Epithelial cell of esophagus (primary cell): Measurements from ENCODE around the gene CST9L.
A peak's percentile ranks its signal among the peaks of the same experiment; 100 is the strongest.

Experiments
- DNase-seq: peaks from one replicate; pipeline ENCODE4 v3.0.0; 2010; ENCODE audit warnings: low read depth
- H3K4me3 ChIP-seq: 2 replicates; pipeline ENCODE4 v1.5.1; 2011; ENCODE audit warnings: mild to moderate bottlenecking, low read length, control low read depth
- TF ChIP-seq, protein P1 (sequence below): IDR thresholded peaks from 2 replicates; pipeline ENCODE4 v1.5.1; 2011; ENCODE audit warnings: low read depth, mild to moderate bottlenecking, low read length, control low read depth, inconsistent platforms; ENCODE audit not compliant: insufficient read depth; ENCODE audit errors: missing control alignments

The CST9L gene

DNA sequence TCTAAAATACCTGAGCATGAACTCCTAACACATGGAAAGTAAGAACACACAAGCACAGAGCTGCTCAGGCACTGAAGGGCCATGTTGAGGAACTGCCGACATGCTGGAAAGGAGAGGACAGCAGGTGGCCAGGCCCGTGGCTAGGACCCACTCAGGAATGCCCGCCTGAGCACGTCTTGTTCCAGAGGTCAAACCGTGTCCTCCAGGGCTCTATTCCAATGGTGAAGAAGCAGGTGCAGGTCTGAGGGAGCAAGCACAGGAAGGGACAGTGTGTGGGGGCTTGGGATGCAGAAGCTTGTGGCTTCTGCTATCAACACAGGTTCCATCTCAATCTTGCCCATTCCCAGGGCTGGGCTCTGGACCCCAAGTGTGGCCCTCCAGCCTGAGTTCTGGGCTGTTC is 20.7 kb downstream of the CST9L start:
- no peak for DNase-seq
- TF ChIP-seq, protein P1, sequence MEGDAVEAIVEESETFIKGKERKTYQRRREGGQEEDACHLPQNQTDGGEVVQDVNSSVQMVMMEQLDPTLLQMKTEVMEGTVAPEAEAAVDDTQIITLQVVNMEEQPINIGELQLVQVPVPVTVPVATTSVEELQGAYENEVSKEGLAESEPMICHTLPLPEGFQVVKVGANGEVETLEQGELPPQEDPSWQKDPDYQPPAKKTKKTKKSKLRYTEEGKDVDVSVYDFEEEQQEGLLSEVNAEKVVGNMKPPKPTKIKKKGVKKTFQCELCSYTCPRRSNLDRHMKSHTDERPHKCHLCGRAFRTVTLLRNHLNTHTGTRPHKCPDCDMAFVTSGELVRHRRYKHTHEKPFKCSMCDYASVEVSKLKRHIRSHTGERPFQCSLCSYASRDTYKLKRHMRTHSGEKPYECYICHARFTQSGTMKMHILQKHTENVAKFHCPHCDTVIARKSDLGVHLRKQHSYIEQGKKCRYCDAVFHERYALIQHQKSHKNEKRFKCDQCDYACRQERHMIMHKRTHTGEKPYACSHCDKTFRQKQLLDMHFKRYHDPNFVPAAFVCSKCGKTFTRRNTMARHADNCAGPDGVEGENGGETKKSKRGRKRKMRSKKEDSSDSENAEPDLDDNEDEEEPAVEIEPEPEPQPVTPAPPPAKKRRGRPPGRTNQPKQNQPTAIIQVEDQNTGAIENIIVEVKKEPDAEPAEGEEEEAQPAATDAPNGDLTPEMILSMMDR, result no peak
- no peak overlapping the region for H3K4me3 ChIP-seq

- DNase-seq, result peak; percentile 31
- H3K4me3 ChIP-seq, result no peak overlapping the region
- TF ChIP-seq, protein P1, result no peak
These were observed 21.7 kb downstream of the CST9L start for GRCh38 chr20:23546435-23547144.

GRCh38 chr20:23544133-23544532 is 24.2 kb downstream of the CST9L start:
- TF ChIP-seq, protein P1, result no peak
- no peak for DNase-seq
- no peak overlapping the region for H3K4me3 ChIP-seq

DNA sequence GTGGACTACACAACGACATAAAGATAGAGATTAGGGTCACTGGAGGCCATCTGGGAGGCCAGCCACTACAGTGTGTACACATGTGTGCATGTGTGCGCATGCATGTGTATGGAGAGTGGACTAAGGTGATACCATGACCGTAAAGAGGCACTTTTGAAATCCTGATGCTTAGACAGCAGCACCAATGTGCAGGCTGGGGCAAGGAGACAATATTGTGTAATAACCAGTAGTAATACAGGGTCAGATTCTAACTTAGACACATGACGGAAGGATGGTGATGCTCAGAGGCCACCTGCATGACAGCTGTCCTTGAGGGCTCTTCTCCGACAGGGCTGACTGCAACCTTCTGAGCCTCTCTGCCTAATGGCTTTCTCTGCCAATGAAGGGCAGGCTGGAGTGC is 25.5 kb downstream of the CST9L start:
- TF ChIP-seq, protein P1, result no peak
- DNase-seq, result no peak
- no peak overlapping the region for H3K4me3 ChIP-seq

GRCh38 chr20:23541776-23542175 is 26.5 kb downstream of the CST9L start:
- TF ChIP-seq, protein P1, result no peak
- H3K4me3 ChIP-seq, result no peak overlapping the region
- DNase-seq, result no peak

- TF ChIP-seq, protein P1, result no peak
- DNase-seq, result peak; percentile 74
- H3K4me3 ChIP-seq, result no peak overlapping the region
These were observed 27.0 kb downstream of the CST9L start for GRCh38 chr20:23541330-23541729.

DNA sequence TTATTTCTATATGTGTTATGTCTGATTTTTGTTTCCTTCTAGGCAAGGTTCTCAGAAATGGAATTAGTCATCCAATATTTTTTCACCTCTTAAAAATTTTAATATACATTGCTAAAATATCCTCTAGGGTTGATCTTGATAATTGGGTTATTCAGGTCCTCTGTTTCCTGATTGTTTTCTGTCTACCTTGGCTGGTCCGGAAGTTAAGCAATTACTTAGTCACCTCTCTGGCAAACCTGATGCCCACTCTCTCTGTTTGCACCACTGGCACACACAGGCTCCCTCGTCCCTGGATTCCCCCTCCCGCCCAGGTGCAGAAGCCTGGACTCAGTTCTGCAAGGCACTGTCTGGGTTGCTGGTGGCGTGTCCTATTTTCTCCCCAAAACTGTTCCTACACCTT is 27.7 kb downstream of the CST9L start:
- no peak overlapping the region for H3K4me3 ChIP-seq
- peak; percentile 81 for DNase-seq
- TF ChIP-seq, protein P1, result no peak
